K562 (cell line): Measurements from ENCODE around the gene PPP1R12C. TPM values are rescaled to one million over a fixed set of nuclear protein-coding genes. Genes with fewer than 3 reads are reported as not detected.
A peak's percentile ranks its signal among the peaks of the same experiment; 100 is the strongest.
"Not testable (repeated sequence)": the region's sequence is repeated elsewhere in the genome, so short reads cannot be mapped to it uniquely, and the experiment has no call there.

ENCODE experiments used
- ATAC-seq: fragments of 200-7000 bp; cut with Tn5 transposase; 3 replicates; pipeline ENCODE4 v1.9.1; 2020; ENCODE audit warnings: moderate library complexity
- BruUV-seq: library from RNA; stranded (reverse); fragments of 400-500 nt; replicated peaks from 2 replicates; lab custom pipeline; 2021; lab: Mats Ljungman, UMichigan
- CTCF ChIA-PET: fragments of 300-600 bp; formaldehyde crosslinking; extraction: SDS; loops from one replicate; lab custom pipeline; 2021; ENCODE audit warnings: low intra/inter-chr PET ratio; lab: Yijun Ruan, JAX
- POLR2A ChIA-PET: fragments of 300-600, 350-650 bp; sonication (Branson Sonifier 250); formaldehyde crosslinking; extraction: SDS; loops from one replicate; lab custom pipeline; 2021; ENCODE audit warnings: antibody characterized with exemption, inconsistent platforms; lab: Yijun Ruan, JAX
- DNase-seq, 4 experiments: peaks; one replicate each; pipeline versions ENCODE4 v3.0.0 to v3.0.0-alpha.2; 2011 to 2018; ENCODE audit warnings: low spot score in 3 of 4, mixed read lengths in 3 of 4; ENCODE audit errors: extremely low read depth in 1 of 4
- FAIRE-seq: peaks from 2 replicates; lab custom pipeline; 2011; peaks lifted over from hg19 to GRCh38; lab: Jason Lieb, UNC
- H2AFZ ChIP-seq: 2 replicates; pipeline ENCODE4 v1.6.0; 2011; ENCODE audit warnings: low read depth, low read length, control low read depth, inconsistent platforms
- H3K27ac ChIP-seq: fragments of 200-600 bp; 3 replicates; pipeline ENCODE4 v1.8.0; 2011; ENCODE audit warnings: low read depth, mild to moderate bottlenecking, control low read depth, inconsistent platforms, low read length, moderate library complexity, mixed read lengths; ENCODE audit errors: extremely low read depth
- H3K27me3 ChIP-seq, 2 experiments: fragments of 300-600 bp in 1 of 2; 2 replicates in 1 of 2; 3 replicates in 1 of 2; pipeline versions ENCODE4 v1.6.0 to v1.8.0; 2011; ENCODE audit warnings: inconsistent platforms in 2 of 2, low read length in 2 of 2, mild to moderate bottlenecking in 1 of 2, mixed read lengths in 1 of 2, moderate library complexity in 1 of 2; ENCODE audit not compliant: control insufficient read depth in 2 of 2, insufficient read depth in 2 of 2
- H3K36me3 ChIP-seq: fragments of 300-600 bp; 3 replicates; pipeline ENCODE4 v1.8.0; 2011; ENCODE audit warnings: mild to moderate bottlenecking, low read length, inconsistent platforms; ENCODE audit not compliant: control insufficient read depth, insufficient read depth
- H3K4me1 ChIP-seq, 2 experiments: fragments of 200-600 bp in 1 of 2; replicated peaks in 1 of 2; 2 replicates in 1 of 2; 3 replicates in 1 of 2; pipeline versions ENCODE4 v1.5.1 to v1.8.0; 2011; ENCODE audit warnings: inconsistent platforms in 2 of 2, low read length in 2 of 2, mild to moderate bottlenecking in 1 of 2, mixed read lengths in 1 of 2, moderate library complexity in 1 of 2; ENCODE audit not compliant: control insufficient read depth in 2 of 2, insufficient read depth in 2 of 2
- H3K4me2 ChIP-seq: 2 replicates; pipeline ENCODE4 v1.6.1; 2011; ENCODE audit warnings: low read length, control low read depth, inconsistent platforms, mixed read lengths; ENCODE audit not compliant: insufficient read depth
- H3K4me3 ChIP-seq: fragments of 200-600 bp; sonication (generic), shearing (Covaris generic); 2 replicates; pipeline ENCODE4 v1.5.1; 2016; ENCODE audit warnings: control low read depth, inconsistent platforms
- H3K79me2 ChIP-seq: fragments of 200-600 bp; 3 replicates; pipeline ENCODE4 v1.8.0; 2011; ENCODE audit warnings: low read length, inconsistent platforms; ENCODE audit not compliant: control insufficient read depth, insufficient read depth
- H3K9ac ChIP-seq, 2 experiments: 2 replicates each; pipeline versions ENCODE4 v1.6.0 to v1.6.1; 2011; ENCODE audit warnings: low read depth in 2 of 2, low read length in 2 of 2, control low read depth in 1 of 2, inconsistent platforms in 1 of 2, mild to moderate bottlenecking in 1 of 2, mixed read lengths in 1 of 2; ENCODE audit not compliant: insufficient read depth in 1 of 2
- H3K9me1 ChIP-seq: one replicate; pipeline ENCODE4 v1.6.0; 2011; ENCODE audit warnings: inconsistent platforms, mild to moderate bottlenecking, low read length, moderate library complexity; ENCODE audit not compliant: control insufficient read depth, insufficient read depth
- H3K9me3 ChIP-seq: replicated peaks from 2 replicates; pipeline ENCODE4 v1.5.1; 2011; ENCODE audit warnings: low read depth, low read length, inconsistent platforms; ENCODE audit not compliant: control insufficient read depth, insufficient read depth
- H4K20me1 ChIP-seq: replicated peaks from 2 replicates; pipeline ENCODE4 v1.6.1; 2011; ENCODE audit warnings: low read length, inconsistent platforms, mixed read lengths; ENCODE audit not compliant: control insufficient read depth, insufficient read depth
- ATF3 ChIP-seq, 2 experiments: fragments of 450-650 bp in 1 of 2; sonication (generic) in 1 of 2; formaldehyde crosslinking in 1 of 2; IDR thresholded peaks in 1 of 2; conservative IDR thresholded peaks in 1 of 2; 2 replicates each; pipeline versions ENCODE4 v1.6.1 to v1.8.1; 2016 to 2023; ENCODE audit warnings: mild to moderate bottlenecking in 2 of 2, moderate library complexity in 2 of 2, inconsistent platforms in 1 of 2, missing genetic modification reagents in 1 of 2
- ATF7 ChIP-seq: fragments of 450-650 bp; IDR thresholded peaks from 2 replicates; pipeline ENCODE4 v1.7.1; 2014; ENCODE audit warnings: mild to moderate bottlenecking, moderate library complexity
- C11orf30 ChIP-seq: fragments of 450-650 bp; IDR thresholded peaks from 2 replicates; pipeline ENCODE4 v1.6.1; 2016; ENCODE audit warnings: low read depth, mild to moderate bottlenecking
- CREM ChIP-seq: IDR thresholded peaks from 2 replicates; pipeline ENCODE4 v1.6.1; 2014; ENCODE audit warnings: antibody characterized with exemption, low read depth
- JUND ChIP-seq, 2 experiments: IDR thresholded peaks; 2 replicates in 1 of 2; 3 replicates in 1 of 2; pipeline ENCODE4 v1.6.1; 2011; ENCODE audit warnings: borderline replicate concordance in 2 of 2, low read depth in 2 of 2, low read length in 2 of 2, improper control_type of control experiment in 1 of 2, missing biosample characterization in 1 of 2, missing genetic modification characterization in 1 of 2, missing genetic modification reagents in 1 of 2
- MAFG ChIP-seq: fragments of 450-650 bp; conservative IDR thresholded peaks from 2 replicates; pipeline ENCODE4 v1.6.1; 2016; ENCODE audit warnings: missing genetic modification characterization, missing compliant biosample characterization
- NFE2 ChIP-seq: IDR thresholded peaks from 2 replicates; pipeline ENCODE4 v1.6.1; 2014; ENCODE audit warnings: antibody characterized with exemption, low read depth
- POLR2G ChIP-seq: fragments of 200-400 bp; formaldehyde crosslinking; IDR thresholded peaks from 2 replicates; pipeline ENCODE4 v1.6.1; 2017; ENCODE audit warnings: low read depth, mild to moderate bottlenecking, antibody characterized with exemption, low read length, moderate library complexity
- ZNF316 ChIP-seq: fragments of 450-650 bp; IDR thresholded peaks from 2 replicates; pipeline ENCODE4 v1.6.1; 2016
- WGBS: fragments of 100-300 bp; shearing (Covaris generic); methylation state at CpG from one replicate; pipeline ENCODE4 v1.1.6; 2016; ENCODE audit warnings: low coverage, mixed read lengths; ENCODE audit not compliant: insufficient coverage; ENCODE audit errors: missing lambda C conversion rate; 5-methylcytosine and 5-hydroxymethylcytosine counted together
- in situ Hi-C: fragments of 300-500 bp; cut with MboI; formaldehyde crosslinking; loops from 4 replicates; pipeline ENCODE4 v1.15.0; 2018; ENCODE audit warnings: inconsistent platforms, mixed read lengths
- intact Hi-C: fragments of 100-400 bp; cut with micrococcal nuclease; formaldehyde crosslinking; loops from 2 replicates; pipeline ENCODE4 v1.14.2; 2022
- polyA plus RNA-seq, 8 experiments: library from polyadenylated mRNA; depleted of rRNA in 4 of 8; stranded (reverse) in 5 of 8; unstranded in 3 of 8; fragments of >200 nt; fragmentation: Nextera tagmentation in 2 of 8; fragmentation: Illumina TruSeq in 1 of 8; extraction: Ambion mirVana in 2 of 8; extraction: Trizol in 1 of 8; gene quantifications; 2 replicates each; pipeline versions ENCODE4 v1.2.1 to v1.2.3, GENCODE V29; 2011 to 2014; ENCODE audit warnings: inconsistent platforms in 1 of 8, missing spikeins in 1 of 8
- total RNA-seq, 7 experiments: library from RNA; depleted of rRNA in 6 of 7; stranded (reverse); fragments of >200 nt in 6 of 7; fragmentation: Illumina TruSeq in 2 of 7; extraction: Trizol in 2 of 7; gene quantifications; 2 replicates each; pipeline versions ENCODE4 v1.2.1 to v1.2.3, GENCODE V29; 2011 to 2021; ENCODE audit warnings: low replicate concordance in 1 of 7

PPP1R12C gene
- total and polyA plus RNA-seq, 9 of the 15 experiments (the other 6 are each of a cell fraction or from before 2014, with no cell fraction given): 1.8 to 136 (median 33.7) TPM

DNA sequence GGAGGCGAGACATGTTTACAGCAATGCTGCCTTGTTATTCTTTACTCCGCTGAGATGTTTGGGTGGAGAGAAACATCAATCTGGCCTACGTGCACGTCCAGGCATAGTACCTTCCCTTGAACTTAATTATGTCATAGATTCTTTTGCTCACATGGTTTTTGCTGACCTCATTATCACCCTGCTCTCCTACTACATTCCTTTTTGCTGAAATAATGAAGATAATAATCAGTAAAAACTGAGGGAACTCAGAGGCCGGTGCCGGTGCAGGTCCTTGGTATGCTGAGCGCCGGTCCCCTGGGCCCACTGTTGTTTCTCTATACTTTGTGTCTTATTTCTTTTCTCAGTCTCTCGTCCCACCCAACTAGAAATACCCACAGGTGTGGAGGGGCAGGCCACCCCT is 57.1 kb downstream of the PPP1R12C start:
- H3K27ac ChIP-seq; in situ Hi-C loops; H3K9me3 ChIP-seq; H4K20me1 ChIP-seq; H3K4me3 ChIP-seq; H3K27me3 ChIP-seq; POLR2A ChIA-PET; intact Hi-C loops; H3K9ac ChIP-seq; DNase-seq; ATAC-seq; H2AFZ ChIP-seq; CTCF ChIA-PET; FAIRE-seq; H3K9me1 ChIP-seq; TF ChIP-seq ATF3 (CRISPR knock-in tag; conservative IDR thresholded peaks at IDR 0.05): not testable (repeated sequence)
- Histone ChIP-seq H3K4me2 (0 out of 2 replicates have a peak overlapping the region, but pooled peaks have one; percentile 9), H3K36me3 (peaks cover 59% of the 10 kb centered on the region), H3K4me1 (peaks cover 3 to 19% of the 10 kb centered on the region in 2 experiments; a peak in 4 of 5 replicates), H3K79me2 (peaks cover 49% of the 10 kb centered on the region)
- BruUV-seq: TSS peak; percentile 30
- TF ChIP-seq NFE2 (peak; percentile 51; the same call in 1 of the 2 replicates), CREM (peak; percentile 52), MAFG (tag) (peak; percentile 33; the same call in 1 of the 2 replicates), ATF3 (IDR thresholded peaks at IDR 0.05) (0 out of 2 replicates have a peak, but pooled peaks have one; percentile 19), JUND (IDR thresholded peaks at IDR 0.05; ENCODE audit: borderline replicate concordance, low read depth, low read length) (peak; percentile 55; the same call in 1 of the 2 replicates), JUND (tag; IDR thresholded peaks at IDR 0.05; ENCODE audit: borderline replicate concordance, low read depth, low read length) (peak; percentile 36; the same call in 1 of the 3 replicates), ATF7 (peak; percentile 62), POLR2G (peak; percentile 34; the same call in 1 of the 2 replicates), C11orf30 (0 out of 2 replicates have a peak, but pooled peaks have one; percentile 8), ZNF316 (peak; percentile 38; the same call in 1 of the 2 replicates)
- WGBS: 51% methylated on average over 9 of the region's 9 CpGs
